Erythroblast (primary cell): ENCODE measurements around the gene NEU3.

Experiments used
- GATA1 ChIP-seq: IDR thresholded peaks from 2 replicates; pipeline ENCODE4 v1.6.1; 2011; ENCODE audit warnings: low read depth, mild to moderate bottlenecking, control low read depth, low read length, moderate library complexity
- POLR2A ChIP-seq: IDR thresholded peaks from 2 replicates; pipeline ENCODE4 v1.6.1; 2011; ENCODE audit warnings: mild to moderate bottlenecking, low read length

- TF ChIP-seq POLR2A (no peak), GATA1 (no peak)
Observed at GRCh38 chr11:74989260-74989638, 516 bp downstream of the NEU3 start.
